Measurements from ENCODE around the gene PPP2CA. TPM values are rescaled to one million over a fixed set of nuclear protein-coding genes. Genes with fewer than 3 reads are reported as not detected.
A peak's percentile ranks its signal among the peaks of the same experiment; 100 is the strongest.

Gene PPP2CA
- total and polyA plus RNA-seq, 9 of the 15 experiments (the other 6 are each of a cell fraction or from before 2014, with no cell fraction given), result 23.0 to 257 (median 109) TPM

DNA sequence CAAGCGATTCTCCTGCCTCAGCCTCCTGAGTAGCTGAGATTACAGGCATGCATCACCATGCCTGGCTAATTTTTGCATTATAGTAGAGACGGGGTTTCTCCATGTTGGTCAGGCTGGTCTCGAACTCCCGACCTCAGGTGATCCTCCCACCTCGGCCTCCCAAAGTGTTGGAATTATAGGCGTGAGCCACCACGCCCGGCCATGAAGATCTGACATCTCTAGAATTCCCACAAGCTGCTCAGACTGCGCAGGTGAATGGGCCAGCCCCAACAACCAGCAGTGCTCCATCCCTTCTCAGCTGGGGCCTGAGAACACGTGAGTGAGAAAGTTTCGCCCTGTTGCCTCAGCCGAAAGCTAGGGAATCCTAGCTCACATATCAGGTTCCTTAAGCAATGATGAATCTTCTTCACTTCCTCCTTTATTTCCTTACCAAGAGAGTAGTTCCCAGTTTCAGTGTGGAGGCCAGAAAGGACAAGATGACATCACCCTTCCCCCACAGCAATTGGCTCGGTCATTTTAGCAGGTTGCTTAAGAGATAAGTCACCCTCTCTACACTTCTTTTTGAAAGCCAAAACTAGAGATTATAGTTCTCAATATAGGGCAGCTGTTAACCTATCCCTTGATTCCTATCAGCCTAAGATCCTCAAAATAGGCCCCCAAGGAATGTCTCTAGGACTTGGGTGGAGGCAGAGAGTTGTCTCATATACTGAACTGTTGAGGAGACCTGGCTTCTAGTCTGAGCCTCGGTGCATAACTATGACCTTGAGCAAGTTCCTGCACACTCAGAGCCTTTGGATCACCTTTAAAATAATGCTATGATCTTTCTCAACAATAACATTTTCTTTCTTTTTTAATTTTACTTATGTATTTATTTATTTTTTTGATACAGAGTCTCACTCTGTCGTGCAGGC, 23.9 kb upstream of the PPP2CA start (continued):
- no peak for TF ChIP-seq CREB3 (tag; conservative IDR thresholded peaks at IDR 0.05; ENCODE audit: low read depth)
- TF ChIP-seq JUND (IDR thresholded peaks at IDR 0.05; ENCODE audit: borderline replicate concordance, low read depth, low read length), result peak; percentile 97
- peak; percentile 98 for TF ChIP-seq JUND (tag; IDR thresholded peaks at IDR 0.05; ENCODE audit: borderline replicate concordance, low read depth, low read length)
- TF ChIP-seq ZNF398 (CRISPR knock-in tag; IDR thresholded peaks at IDR 0.05), result no peak
- TF ChIP-seq SMC3 (conservative IDR thresholded peaks at IDR 0.05; ENCODE audit: insufficient read depth, low read depth, low read length), result no peak
- TF ChIP-seq MTA1 (IDR thresholded peaks at IDR 0.05; ENCODE audit: borderline replicate concordance), result peak; percentile 31; the same call in 1 of the 2 replicates
- no peak for TF ChIP-seq RBM39 (optimal IDR thresholded peaks at IDR 0.05; ENCODE audit: low read depth, low read length)
- no peak for TF ChIP-seq KDM2B (CRISPR knock-in tag; IDR thresholded peaks at IDR 0.05)
- TF ChIP-seq KDM4B (IDR thresholded peaks at IDR 0.05; ENCODE audit: borderline replicate concordance in 2 of 2, low read depth in 1 of 2), result no peak
- peak; percentile 88 for TF ChIP-seq DPF2 (IDR thresholded peaks at IDR 0.05)
- TF ChIP-seq EZH2 (IDR thresholded peaks at IDR 0.05; ENCODE audit: borderline replicate concordance, low read depth, low read length), result no peak
- peak; percentile 67; the same call in 1 of the 2 replicates for TF ChIP-seq GATA2 (CRISPR knock-in tag; IDR thresholded peaks at IDR 0.05)
- no peak for TF ChIP-seq ZFPM2 (CRISPR knock-in tag; IDR thresholded peaks at IDR 0.05)
- peak; percentile 88 for TF ChIP-seq ESRRA (IDR thresholded peaks at IDR 0.05; ENCODE audit: borderline replicate concordance, low read depth)
- TF ChIP-seq FOS (IDR thresholded peaks at IDR 0.05; ENCODE audit: extremely low read depth, insufficient read length), result no peak
- TF ChIP-seq FOSL1 (tag; conservative IDR thresholded peaks at IDR 0.05), result peak; percentile 80
- TF ChIP-seq NR4A1 (CRISPR knock-in tag; IDR thresholded peaks at IDR 0.05), result no peak
- no peak for TF ChIP-seq NR4A1 (tag; IDR thresholded peaks at IDR 0.05)
- no peak for TF ChIP-seq BRCA1 (IDR thresholded peaks at IDR 0.05)
- TF ChIP-seq BRCA1 (CRISPR knock-in tag; IDR thresholded peaks at IDR 0.05), result no peak
- TF ChIP-seq ZNF764 (CRISPR knock-in tag; IDR thresholded peaks at IDR 0.05; ENCODE audit: low read depth), result no peak
- TF ChIP-seq ZNF511 (CRISPR knock-in tag; IDR thresholded peaks at IDR 0.05), result 0 out of 2 replicates have a peak, but pooled peaks have one; percentile 55
- TF ChIP-seq DDX20 (tag; IDR thresholded peaks at IDR 0.05; ENCODE audit: low read depth), result peak; percentile 56
- TF ChIP-seq NR3C1 (CRISPR knock-in tag; IDR thresholded peaks at IDR 0.05), result no peak
- TF ChIP-seq MEIS2 (IDR thresholded peaks at IDR 0.05; ENCODE audit: partially characterized antibody), result peak; percentile 63

Data from K562 (cell line).